Measurements from ENCODE around the gene AP2M1. TPM values are rescaled to one million over a fixed set of nuclear protein-coding genes. Genes with fewer than 3 reads are reported as not detected.

Gene AP2M1
- polyA plus RNA-seq, 1 donor from 2014 or later, result 551 TPM

DNA sequence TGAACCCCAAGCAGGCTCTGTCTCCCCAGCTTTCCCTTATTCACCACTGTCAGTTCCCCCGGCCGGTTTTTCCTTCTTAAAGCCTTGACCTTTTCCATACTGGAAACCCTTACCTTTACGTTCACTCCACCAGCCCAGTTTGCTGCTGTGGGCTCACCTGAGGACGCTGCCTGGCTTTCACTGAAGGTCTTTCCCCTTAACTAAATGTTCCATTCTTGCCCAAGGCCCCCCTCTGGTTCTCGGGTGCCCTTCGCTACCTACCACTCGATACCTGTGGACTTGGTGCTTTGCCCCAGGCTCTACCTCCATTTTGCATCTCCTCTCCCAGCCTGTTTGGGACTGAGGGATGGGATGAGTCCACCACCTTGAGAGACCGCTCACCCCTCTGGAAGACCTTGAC, 851 bp downstream of the AP2M1 start:
- peaks cover 6% of the 10 kb centered on the region for H4K20me1 ChIP-seq (ENCODE audit: insufficient read depth)
- H3K79me2 ChIP-seq (replicated peaks; ENCODE audit: insufficient read depth, low read length), result peaks cover 33% of the 10 kb centered on the region
- peaks cover 8% of the 10 kb centered on the region for H3K36me3 ChIP-seq (ENCODE audit: insufficient read depth, low read length)
- H3K9ac ChIP-seq (ENCODE audit: low read length), result peak overlapping the region; percentile 98
- TF ChIP-seq, protein P1, sequence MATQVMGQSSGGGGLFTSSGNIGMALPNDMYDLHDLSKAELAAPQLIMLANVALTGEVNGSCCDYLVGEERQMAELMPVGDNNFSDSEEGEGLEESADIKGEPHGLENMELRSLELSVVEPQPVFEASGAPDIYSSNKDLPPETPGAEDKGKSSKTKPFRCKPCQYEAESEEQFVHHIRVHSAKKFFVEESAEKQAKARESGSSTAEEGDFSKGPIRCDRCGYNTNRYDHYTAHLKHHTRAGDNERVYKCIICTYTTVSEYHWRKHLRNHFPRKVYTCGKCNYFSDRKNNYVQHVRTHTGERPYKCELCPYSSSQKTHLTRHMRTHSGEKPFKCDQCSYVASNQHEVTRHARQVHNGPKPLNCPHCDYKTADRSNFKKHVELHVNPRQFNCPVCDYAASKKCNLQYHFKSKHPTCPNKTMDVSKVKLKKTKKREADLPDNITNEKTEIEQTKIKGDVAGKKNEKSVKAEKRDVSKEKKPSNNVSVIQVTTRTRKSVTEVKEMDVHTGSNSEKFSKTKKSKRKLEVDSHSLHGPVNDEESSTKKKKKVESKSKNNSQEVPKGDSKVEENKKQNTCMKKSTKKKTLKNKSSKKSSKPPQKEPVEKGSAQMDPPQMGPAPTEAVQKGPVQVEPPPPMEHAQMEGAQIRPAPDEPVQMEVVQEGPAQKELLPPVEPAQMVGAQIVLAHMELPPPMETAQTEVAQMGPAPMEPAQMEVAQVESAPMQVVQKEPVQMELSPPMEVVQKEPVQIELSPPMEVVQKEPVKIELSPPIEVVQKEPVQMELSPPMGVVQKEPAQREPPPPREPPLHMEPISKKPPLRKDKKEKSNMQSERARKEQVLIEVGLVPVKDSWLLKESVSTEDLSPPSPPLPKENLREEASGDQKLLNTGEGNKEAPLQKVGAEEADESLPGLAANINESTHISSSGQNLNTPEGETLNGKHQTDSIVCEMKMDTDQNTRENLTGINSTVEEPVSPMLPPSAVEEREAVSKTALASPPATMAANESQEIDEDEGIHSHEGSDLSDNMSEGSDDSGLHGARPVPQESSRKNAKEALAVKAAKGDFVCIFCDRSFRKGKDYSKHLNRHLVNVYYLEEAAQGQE (IDR thresholded peaks at IDR 0.05; ENCODE audit: borderline replicate concordance), result no peak
- TF ChIP-seq TAF1 (IDR thresholded peaks at IDR 0.05; ENCODE audit: low read depth), result no peak
- no peak for TF ChIP-seq SMC3 (conservative IDR thresholded peaks at IDR 0.05; ENCODE audit: poor library complexity)
- TF ChIP-seq MXI1 (conservative IDR thresholded peaks at IDR 0.05; ENCODE audit: poor library complexity, severe bottlenecking), result no peak
- no peak for TF ChIP-seq POLR2AphosphoS5 (IDR thresholded peaks at IDR 0.05)
- no peak for TF ChIP-seq CTCF (IDR thresholded peaks at IDR 0.05; ENCODE audit: poor library complexity, severe bottlenecking)
- no peak for TF ChIP-seq RAD21 (conservative IDR thresholded peaks at IDR 0.05)
- TF ChIP-seq EP300 (conservative IDR thresholded peaks at IDR 0.05; ENCODE audit: poor library complexity, severe bottlenecking), result no peak
- no peak for TF ChIP-seq EZH2 (IDR thresholded peaks at IDR 0.05; ENCODE audit: borderline replicate concordance, insufficient read depth, low read length, poor library complexity, severe bottlenecking)
- H3K27me3 ChIP-seq (ENCODE audit: insufficient read depth, low read depth, low read length), result no peaks in the 10 kb centered on the region
- no peaks in the 10 kb centered on the region for H3F3A ChIP-seq (ENCODE audit: insufficient read depth, low read length, poor library complexity, severe bottlenecking)
- H2AFZ ChIP-seq (ENCODE audit: low read depth, low read length), result peak overlapping the region; percentile 65
- H3K4me2 ChIP-seq (ENCODE audit: low read length), result peak overlapping the region; percentile 100
- no peaks in the 10 kb centered on the region for H3K9me3 ChIP-seq (ENCODE audit: low read length)
- H3K4me3 ChIP-seq (ENCODE audit: low read length), result peak overlapping the region; percentile 100
- H3K27ac ChIP-seq (ENCODE audit: low read length), result peak overlapping the region; percentile 87
- no peaks in the 10 kb centered on the region for H3K9me2 ChIP-seq (ENCODE audit: insufficient read depth, low read length)

DNA sequence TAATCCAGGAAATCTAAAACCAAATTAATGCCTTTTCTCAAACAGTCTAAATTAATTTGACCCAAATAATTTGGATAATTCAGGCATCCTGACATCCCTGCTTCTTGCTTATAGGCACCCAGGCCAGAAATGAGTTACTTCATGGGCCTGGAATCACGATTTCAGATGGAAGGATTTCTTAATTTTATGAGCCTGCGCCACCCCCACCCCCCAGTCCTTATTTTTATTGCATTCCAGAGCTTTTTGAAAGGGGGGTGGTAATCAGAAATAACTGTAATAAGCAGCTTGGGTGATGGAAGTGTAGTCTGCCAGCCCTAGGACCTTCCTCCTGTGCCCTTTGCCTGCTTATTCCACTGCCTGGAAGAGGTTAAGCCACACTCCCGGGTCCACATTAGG, 1.3 kb downstream of the AP2M1 start:
- TF ChIP-seq MXI1 (conservative IDR thresholded peaks at IDR 0.05; ENCODE audit: poor library complexity, severe bottlenecking) (no peak), EP300 (conservative IDR thresholded peaks at IDR 0.05; ENCODE audit: poor library complexity, severe bottlenecking) (no peak), POLR2AphosphoS5 (IDR thresholded peaks at IDR 0.05) (no peak), RAD21 (conservative IDR thresholded peaks at IDR 0.05) (no peak), TAF1 (IDR thresholded peaks at IDR 0.05; ENCODE audit: low read depth) (no peak), CTCF (IDR thresholded peaks at IDR 0.05; ENCODE audit: poor library complexity, severe bottlenecking) (no peak), SMC3 (conservative IDR thresholded peaks at IDR 0.05; ENCODE audit: poor library complexity) (no peak), EZH2 (IDR thresholded peaks at IDR 0.05; ENCODE audit: borderline replicate concordance, insufficient read depth, low read length, poor library complexity, severe bottlenecking) (no peak)
- TF ChIP-seq, protein P1 (IDR thresholded peaks at IDR 0.05; ENCODE audit: borderline replicate concordance), result no peak
- peak overlapping the region; percentile 100 for H3K4me3 ChIP-seq (ENCODE audit: low read length)
- no peaks in the 10 kb centered on the region for H3K9me3 ChIP-seq (ENCODE audit: low read length)
- H3K27me3 ChIP-seq (ENCODE audit: insufficient read depth, low read depth, low read length), result no peaks in the 10 kb centered on the region
- no peaks in the 10 kb centered on the region for H3F3A ChIP-seq (ENCODE audit: insufficient read depth, low read length, poor library complexity, severe bottlenecking)
- H3K27ac ChIP-seq (ENCODE audit: low read length), result peak overlapping the region; percentile 87
- peaks cover 6% of the 10 kb centered on the region for H4K20me1 ChIP-seq (ENCODE audit: insufficient read depth)
- H3K79me2 ChIP-seq (replicated peaks; ENCODE audit: insufficient read depth, low read length), result peaks cover 33% of the 10 kb centered on the region
- peak overlapping the region; percentile 98 for H3K9ac ChIP-seq (ENCODE audit: low read length)
- no peak overlapping the region for H2AFZ ChIP-seq (ENCODE audit: low read depth, low read length)
- H3K36me3 ChIP-seq (ENCODE audit: insufficient read depth, low read length), result peaks cover 11% of the 10 kb centered on the region
- H3K4me2 ChIP-seq (ENCODE audit: low read length), result peak overlapping the region; percentile 100
- H3K9me2 ChIP-seq (ENCODE audit: insufficient read depth, low read length), result no peaks in the 10 kb centered on the region
